ENCODE measurements around the gene CHRM2.
"Not testable (repeated sequence)": the region's sequence is repeated elsewhere in the genome, so short reads cannot be mapped to it uniquely, and the experiment has no call there.

GRCh38 chr7:136831398-136831797 is 37.1 kb upstream of the CHRM2 start:
- not testable (repeated sequence) for TF ChIP-seq ZNF121 (CRISPR knock-in tag; conservative IDR thresholded peaks at IDR 0.05); POLR2AphosphoS5 (IDR thresholded peaks at IDR 0.05; ENCODE audit: control insufficient read depth, insufficient read depth, low read depth, low read length); NCOA2 (IDR thresholded peaks at IDR 0.05; ENCODE audit: partially characterized antibody in 2 of 2); HMGXB4 (CRISPR knock-in tag; IDR thresholded peaks at IDR 0.05); ZNF384 (IDR thresholded peaks at IDR 0.05; ENCODE audit: low read depth, low read length); MYNN (IDR thresholded peaks at IDR 0.05); MYNN (CRISPR knock-in tag; IDR thresholded peaks at IDR 0.05); HMG20B (CRISPR knock-in tag; IDR thresholded peaks at IDR 0.05); CTCF (IDR thresholded peaks at IDR 0.05 in 2 of 3, conservative IDR thresholded peaks at IDR 0.05 in 1 of 3; ENCODE audit: insufficient read depth in 2 of 3, low read depth in 1 of 3, low read length in 3 of 3); SMAD3 (CRISPR knock-in tag; conservative IDR thresholded peaks at IDR 0.05); E2F5 (CRISPR knock-in tag; IDR thresholded peaks at IDR 0.05); MAX (CRISPR knock-in tag; IDR thresholded peaks at IDR 0.05); REST (IDR thresholded peaks at IDR 0.05; ENCODE audit: borderline replicate concordance); REST (CRISPR knock-in tag; IDR thresholded peaks at IDR 0.05; ENCODE audit: low read depth); POLR2A (conservative IDR thresholded peaks at IDR 0.05); MYBL2 (IDR thresholded peaks at IDR 0.05; ENCODE audit: low read depth); MYBL2 (CRISPR knock-in tag; IDR thresholded peaks at IDR 0.05; ENCODE audit: borderline replicate concordance)

All from K562 (cell line).